ENCODE measurements around the gene GABPB2.

Gene GABPB2

DNA sequence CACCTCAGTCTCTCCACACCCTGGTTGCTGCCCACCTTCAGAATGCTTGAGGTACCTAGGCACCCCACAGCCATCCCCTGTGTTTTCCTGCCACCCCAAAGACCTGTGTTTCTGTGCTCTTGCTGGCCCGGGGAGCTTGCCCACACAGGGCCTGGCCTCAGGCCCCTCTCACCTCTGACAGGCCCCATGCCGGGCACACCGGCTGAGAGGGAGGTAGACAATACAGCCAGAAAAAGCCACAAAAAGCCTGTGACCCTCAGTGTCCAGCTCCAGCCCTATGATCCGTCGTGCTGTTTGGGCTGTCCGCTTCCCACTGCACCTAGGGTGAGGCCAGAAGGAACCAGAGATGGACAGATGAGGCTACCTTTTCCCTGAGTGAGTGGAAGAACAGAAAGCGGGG is 64.4 kb downstream of the GABPB2 start:
- no peak for FAIRE-seq

DNA sequence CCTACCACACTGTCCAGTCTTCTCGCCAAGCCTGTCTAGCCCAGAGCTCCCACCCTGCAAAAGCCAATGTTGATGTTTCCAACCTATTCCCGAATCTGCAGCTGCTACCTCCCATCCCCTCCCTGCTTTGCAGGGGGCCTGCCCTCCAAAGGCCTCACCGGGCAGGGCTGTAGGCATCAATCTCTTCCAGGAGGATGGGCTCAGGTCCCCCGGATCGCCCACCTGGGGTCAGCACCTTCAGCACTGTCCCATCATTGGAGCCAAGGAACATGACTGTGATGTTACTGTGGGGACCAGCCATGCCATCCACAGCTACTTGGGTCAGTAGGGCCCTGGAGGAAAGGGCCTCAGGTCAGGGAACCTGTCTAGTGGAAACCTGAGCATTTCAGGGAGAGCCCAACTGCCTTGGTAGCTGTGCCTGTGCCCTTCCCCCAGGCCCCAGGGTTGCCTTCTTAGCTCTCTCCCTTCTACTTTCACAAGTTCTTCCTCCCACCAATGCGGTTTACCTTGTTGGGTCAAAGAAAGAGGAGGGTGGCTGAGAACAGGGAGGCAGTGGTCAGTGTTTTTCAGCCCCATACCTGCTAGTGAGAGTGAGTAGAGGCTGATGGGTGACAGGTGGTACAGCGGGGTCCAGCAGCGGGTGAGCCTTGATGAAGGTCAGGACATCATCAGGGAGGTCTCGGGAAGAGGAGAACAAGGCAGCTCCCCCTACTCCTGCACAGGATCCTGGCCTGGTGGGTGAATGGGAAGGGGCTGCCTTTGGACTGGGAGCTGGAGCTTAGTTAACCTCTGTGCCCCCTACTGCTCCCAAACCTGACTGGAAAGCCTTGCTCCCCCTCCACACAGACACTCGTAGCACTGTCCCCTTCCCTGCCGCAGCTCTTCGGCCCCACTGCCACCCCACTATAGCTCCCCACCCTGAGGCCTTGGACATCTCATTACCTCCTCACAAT is 65.1 kb downstream of the GABPB2 start:
- FAIRE-seq = no peak

DNA sequence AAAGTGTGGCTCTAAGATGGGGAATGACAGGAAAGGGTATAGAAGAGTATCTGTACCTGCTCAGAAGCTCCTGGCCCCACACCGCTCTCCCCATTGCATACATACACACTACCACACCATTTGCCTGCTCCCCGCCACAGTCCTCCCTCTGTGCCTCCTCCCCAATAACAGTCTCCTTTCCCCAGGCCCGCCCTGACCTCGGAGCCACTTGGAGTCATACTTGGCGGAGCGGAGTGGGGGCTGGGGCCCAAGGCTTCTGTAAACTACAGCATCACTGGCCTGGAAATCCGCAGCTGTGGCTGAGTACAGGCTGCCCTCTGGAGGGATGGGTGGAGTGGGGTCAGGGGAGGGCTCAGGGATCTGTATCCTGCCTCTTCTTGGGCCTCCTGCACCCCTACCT is 67.2 kb downstream of the GABPB2 start:
- no peak for FAIRE-seq

DNA sequence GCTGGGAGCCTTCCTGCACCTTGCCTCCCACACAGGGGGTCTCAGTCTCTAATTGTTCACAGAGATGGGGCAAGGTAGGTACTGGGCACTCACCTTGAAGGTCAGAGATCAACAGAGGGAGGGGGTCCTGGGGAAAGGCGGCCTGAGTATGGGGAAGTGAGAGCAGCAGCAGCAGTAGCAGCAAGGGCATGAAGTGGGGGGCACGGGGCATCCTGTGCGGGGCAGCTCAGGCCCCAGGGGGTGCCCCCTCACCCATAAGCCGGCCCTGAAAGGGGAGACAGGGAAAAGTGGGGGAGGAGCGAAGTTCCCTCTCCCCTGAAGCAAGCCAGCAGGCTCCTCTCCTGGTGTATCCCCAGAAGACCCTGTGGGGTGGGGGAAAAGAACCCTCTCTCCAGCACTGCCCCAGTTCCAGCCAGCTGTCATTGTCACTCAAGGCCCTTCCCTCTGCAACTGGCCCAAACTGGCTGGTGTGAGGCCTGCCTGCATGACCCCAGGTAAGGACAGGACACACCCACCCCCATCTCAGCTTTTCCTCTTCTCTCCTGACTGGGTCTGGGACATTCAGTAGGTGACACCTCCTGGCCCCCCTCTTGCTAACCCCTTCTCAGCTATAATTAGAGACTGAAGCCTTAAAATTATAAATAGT is 72.0 kb downstream of the GABPB2 start:
- FAIRE-seq = no peak

DNA sequence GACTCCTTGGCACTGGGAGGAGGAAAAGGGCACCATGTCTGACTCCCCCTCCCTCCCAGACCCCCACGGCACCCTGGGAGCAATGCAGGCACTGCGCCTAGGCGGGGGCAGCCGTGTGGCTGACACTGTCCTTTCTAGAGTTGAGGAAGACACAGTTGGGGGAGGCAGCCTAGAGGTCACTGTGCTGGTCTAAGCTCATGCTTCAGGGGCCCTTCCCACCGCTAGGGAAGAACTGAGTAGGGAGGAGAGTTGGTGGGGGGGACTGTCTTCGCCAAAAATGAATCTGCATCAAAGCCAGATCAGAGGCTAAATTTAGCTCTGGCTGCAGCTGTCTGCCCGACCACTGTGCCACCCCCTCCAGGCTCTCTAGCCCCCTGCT is 72.5 kb downstream of the GABPB2 start:
- no peak for FAIRE-seq

DNA sequence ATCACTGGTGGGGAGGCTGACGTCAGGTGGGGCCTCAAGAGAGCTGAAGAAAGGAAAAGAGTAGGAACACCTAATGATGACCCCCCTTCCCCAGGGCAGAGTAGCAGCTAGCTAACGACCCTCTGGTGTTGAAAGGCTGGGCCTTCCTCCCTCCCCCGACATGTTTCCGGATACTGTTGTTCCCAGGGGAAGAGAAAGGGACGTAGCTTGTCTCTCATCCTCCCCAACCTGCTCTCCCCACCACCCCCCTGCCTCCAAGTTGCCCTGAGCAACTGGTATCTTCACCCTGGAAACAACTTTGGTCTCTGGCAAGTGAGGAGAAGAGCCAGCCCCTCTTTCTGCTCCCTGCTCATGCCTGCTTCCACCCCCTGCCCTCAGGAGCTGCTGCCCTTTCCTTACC is 73.4 kb downstream of the GABPB2 start:
- no peak for FAIRE-seq

DNA sequence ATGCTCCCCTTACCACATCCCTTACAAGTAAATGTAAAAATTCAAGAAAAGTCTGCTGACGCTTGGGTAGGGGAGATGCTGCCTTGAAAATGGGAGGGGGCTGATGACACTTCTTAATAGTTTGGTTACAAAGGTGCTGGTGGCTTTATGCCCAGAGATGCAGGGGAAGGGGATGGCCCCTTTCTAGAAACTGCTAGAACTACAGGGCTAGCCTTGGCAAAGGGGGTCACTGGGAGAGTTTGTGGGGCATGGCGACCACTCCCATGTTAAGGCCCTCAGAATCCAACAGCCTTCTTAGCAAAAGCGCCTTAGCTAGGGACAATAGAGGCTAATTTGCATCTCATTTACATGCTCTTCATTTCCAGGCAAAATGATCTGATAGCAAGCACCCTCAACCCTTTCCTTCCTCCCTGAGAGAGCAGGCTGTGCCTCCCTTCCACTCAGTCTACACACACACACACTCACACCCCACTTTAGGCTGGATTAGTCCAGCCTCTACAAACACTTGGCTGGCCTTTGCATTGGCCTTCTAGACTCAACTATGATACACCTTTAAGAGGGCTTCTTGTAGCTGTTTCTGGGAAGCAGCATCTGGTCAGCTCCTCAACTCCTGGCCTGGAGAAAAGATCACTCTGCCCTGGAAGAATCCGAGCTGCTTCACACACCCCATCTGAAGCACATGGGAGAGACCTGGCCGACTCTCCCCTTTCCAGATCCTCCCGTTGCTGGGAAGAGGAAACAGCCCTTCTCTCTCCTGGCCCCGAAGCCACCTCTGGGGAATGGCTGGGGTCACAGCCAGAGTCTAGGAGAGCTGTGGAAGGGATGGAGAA is 74.1 kb downstream of the GABPB2 start:
- no peak for FAIRE-seq

DNA sequence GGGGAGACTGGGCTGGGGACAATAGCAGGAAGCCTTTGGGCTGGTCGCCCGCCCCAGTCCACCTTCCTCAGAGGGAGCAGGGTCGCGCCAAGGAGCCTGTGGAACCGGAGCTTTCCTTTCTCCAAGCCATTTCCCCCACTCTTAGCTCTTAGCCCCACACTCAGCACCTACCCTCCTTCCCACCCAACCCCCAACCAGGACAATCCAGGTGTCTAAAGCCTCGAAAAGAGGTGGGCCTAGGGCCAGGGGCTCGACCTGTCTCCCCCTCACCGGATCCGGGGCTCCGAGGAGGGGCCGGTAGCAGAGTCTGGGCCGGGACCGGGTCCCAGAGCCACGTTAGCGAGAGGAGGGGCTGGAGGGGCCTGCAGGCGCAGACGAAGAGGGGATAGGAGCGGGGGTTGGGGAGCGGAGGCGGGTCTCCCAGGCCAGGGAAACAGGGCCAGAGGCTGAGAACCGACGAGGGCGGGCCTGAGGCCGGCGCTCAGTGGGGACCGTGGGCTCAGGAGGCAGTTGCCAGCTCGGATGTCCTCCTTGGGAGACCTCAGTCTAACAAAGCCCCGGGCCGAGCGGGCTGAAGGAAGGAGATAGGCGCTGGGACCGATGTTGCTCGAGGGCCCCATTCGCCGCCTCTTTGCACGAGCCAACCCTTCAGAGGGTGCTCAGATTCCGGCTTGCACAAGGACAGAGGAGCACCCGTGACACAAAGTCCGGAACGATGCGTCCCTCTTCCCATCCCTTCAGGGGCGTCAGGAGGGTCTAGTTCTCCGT is 74.9 kb downstream of the GABPB2 start:
- FAIRE-seq = no peak

DNA sequence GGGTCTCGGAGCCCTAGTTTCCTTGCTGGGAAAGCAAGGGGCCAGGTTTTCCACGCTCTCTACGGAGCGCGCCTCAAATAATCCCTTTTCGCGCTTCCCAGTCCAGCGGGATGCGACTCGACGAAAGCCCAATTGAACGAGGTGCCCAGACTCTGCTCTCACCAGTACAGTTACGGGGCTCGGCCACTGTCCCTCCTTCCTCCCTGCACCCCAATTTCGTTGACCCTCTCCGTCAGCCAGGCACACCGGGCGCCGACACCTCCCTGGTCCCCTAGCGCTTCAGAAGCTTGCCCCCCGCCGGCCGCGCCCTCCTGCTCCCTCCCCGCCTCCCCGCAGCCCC is 75.5 kb downstream of the GABPB2 start:
- no peak for FAIRE-seq

DNA sequence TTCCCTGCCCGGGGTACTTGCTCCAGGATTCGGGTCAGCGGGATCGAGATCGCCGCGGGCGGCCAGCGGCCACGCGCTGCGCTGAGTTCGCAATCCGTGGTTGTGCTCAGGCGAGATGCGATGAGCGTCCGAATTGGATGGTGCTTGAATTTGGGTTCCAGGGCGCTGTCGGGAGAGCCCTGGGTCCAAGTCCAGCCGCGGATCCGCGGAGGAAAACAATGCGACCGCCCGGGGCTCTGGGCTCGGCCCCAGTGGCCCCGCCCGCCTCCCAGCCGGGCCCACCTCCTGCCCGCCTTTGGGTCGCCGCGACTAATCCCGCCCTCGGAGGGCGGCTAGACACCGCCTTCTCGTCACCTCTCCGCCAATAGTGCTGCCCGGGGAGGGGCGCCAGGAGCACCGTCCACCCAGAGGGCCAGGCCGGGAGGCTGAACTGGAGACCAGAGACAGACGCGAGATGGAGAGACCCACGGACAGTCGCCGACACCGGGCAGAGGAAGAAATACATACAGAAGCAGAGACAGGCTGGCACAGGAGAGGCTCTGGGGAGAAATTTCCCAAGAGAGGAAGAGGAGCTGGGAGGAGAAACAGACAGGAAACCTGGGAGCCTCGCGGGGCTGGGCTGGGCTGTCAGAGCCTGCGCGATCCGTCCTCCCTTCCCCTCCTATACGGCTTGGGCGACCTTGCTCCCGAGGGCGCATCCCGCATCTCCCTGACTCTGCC is 76.0 kb downstream of the GABPB2 start, which contains the start of gene SEMA6C:
TSS of gene SEMA6C (minus strand) at position 220 of the 720 bp plus-strand sequence. CDS start 4,010 bp downstream, outside the sequence.
- FAIRE-seq = peak; percentile 36

DNA sequence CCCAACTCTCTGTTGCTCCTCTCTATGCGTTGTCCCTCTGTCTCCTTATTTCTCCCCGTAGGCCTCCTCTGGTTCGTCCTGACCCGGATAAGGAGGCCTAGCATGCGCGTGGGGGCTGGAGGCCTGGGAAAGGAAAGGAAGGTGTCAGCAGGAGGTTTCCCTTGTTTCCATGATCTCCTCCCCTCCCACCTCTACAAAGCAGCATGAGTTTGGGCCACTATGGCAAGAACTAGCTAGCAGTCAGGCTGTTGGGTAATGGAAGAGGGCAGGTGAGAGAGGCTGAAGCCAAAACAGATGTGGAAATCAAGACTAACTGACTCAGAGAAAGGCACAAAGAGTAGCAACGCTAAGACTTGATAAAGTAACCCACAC is 76.6 kb downstream of the GABPB2 start:
- no peak for FAIRE-seq

DNA sequence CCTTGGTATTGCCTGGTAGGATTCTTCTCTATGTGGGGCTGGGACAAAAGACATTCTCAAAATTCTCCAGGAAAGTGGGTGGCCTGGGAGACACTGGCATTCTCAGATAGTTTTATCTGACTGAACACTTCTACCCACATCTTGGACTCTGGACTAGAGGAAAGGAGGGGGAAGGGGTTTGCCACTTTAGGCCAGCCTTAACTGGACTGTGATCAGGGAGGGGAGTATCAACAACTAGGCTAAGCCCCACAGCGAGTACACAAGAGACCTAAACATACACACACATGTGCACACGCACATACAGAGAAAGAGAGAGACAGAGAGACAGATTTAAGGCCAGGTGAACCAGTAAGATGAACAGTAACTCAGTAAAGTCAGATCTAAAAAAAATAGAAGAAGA is 77.1 kb downstream of the GABPB2 start:
- FAIRE-seq = no peak

DNA sequence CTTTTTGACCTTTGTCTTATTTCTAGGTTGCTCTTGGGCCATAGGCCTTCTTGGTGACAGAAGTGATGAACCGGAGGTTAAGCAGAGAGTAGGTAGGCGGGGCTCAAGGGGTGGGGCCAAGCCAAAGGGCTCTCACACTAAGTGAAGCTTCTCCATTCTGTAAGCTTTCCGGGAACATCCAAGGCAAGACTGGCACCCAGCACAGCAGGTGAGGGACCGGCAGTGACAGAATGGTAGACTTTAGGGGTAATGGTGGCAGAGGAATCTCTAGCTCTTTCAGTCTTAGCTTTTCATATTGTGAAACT is 85.9 kb downstream of the GABPB2 start, which contains the start of gene TNFAIP8L2:
TSS of gene TNFAIP8L2 (plus strand) at position 135 of the 305 bp plus-strand sequence. CDS start 2,049 bp downstream, outside the sequence.
- FAIRE-seq = no peak

DNA sequence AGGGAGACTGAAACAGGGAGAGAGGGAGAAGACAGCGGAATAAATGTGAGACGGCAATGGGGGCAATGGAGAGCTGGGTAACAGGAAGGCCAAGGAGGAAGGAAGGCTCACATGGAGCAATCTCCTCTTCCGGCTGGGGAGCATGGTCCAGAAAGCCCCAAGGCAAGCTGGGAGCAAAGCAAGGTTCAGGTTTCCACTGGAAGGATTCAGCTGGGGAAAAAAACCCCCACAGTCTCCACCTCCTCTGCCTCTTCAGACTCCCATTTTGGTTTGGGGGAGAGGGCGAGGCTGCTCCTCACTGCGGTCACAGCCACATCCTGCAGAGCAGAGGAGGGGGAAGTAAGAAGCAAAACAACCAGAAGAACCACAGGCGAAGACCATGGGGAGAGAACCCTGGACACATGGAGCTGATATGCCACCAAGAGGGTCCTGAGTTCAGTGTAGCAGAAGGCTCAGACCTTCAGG is 86.5 kb downstream of the GABPB2 start:
- FAIRE-seq = no peak

DNA sequence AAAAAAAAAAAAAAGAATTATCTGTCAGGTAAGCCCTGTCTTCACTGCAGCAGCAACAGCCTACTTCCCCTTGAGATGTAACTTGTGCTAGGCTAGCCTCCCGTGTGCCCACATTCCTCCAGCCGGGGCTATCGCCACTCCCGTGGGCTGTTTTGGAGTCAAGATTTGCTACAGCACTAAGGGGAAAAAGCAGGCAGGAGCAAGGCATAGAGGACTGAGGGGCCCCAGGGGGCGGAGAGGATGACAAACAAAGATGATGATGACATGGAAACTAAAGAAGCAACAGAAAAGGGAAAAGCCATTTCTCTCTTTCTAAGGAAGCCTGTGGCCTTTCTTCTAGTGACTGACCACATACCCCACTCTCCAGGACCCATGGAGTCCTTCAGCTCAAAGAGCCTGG is 87.8 kb downstream of the GABPB2 start:
- no peak for FAIRE-seq

DNA sequence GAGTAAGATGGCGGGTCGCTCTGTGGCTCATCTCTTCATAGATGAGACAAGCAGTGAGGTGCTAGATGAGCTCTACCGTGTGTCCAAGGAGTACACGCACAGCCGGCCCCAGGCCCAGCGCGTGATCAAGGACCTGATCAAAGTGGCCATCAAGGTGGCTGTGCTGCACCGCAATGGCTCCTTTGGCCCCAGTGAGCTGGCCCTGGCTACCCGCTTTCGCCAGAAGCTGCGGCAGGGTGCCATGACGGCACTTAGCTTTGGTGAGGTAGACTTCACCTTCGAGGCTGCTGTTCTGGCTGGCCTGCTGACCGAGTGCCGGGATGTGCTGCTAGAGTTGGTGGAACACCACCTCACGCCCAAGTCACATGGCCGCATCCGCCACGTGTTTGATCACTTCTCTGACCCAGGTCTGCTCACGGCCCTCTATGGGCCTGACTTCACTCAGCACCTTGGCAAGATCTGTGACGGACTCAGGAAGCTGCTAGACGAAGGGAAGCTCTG is 88.2 kb downstream of the GABPB2 start:
- FAIRE-seq = no peak

DNA sequence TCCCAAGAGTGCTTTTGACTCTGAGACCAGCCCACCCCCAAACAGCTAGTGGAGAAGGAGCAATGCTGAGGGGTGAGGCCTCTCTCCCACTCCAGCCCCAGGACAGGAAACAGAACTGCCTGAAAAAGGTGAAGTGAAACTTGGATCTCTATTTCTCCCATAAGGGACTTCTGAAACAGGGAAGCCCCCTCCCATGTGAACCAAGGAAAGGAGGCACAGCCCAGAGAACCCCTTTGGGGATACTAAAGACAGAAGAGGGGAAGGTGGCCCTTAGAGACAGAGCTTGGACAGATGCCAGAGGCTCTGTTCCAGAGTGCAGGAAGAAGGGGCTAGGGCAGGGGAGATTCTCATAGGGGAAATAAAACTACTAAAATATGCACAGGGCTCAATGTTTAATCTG is 88.8 kb downstream of the GABPB2 start:
- no peak for FAIRE-seq

DNA sequence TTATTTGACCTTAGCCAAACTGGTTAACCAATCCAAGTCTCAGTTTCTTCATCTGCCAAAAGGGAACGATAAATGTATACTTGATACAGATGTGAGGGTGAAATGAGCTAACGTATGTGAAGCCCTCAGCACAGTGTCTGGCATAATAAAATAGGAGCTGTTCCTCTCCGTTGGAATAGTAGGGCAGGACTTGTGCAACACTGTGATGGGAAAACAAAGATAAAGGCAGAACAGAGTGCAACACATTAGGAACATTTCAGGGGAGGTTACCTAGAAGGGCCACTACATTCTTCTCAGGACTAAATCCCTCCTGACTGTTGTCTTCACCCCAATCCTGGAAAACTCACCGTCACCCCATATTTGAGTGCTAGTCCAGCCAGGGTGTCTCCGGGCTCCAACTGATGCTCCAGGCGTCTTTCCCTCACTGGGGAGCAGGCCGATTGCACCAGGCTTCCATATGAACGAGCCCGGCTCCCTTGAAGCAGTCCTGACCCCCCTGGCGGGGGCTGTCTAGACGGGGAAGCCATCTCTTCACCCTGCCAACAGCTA is 94.2 kb downstream of the GABPB2 start:
- FAIRE-seq = no peak

DNA sequence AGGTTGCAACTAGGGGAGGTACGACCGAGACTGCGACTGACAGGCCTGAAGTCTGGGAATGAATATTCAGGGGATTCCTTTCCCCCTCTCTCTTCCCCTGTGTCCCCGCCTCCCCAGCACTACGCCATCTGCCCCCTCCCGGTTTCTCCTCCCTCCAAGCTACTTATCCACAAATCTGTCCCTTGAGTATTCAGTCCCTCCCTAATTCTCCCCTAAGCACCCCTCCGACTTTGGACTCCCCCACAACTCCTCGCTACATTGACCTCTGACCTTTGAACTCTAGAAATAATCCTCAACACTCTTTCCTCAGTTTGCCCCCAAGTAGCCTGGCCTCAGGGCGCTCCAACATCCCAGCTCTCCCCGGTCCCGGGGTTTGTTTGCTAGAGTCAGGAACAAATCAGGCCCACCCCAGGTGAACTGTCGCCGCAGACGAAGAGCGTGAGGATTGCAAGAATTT is 94.7 kb downstream of the GABPB2 start:
- peak; percentile 3 for FAIRE-seq

DNA sequence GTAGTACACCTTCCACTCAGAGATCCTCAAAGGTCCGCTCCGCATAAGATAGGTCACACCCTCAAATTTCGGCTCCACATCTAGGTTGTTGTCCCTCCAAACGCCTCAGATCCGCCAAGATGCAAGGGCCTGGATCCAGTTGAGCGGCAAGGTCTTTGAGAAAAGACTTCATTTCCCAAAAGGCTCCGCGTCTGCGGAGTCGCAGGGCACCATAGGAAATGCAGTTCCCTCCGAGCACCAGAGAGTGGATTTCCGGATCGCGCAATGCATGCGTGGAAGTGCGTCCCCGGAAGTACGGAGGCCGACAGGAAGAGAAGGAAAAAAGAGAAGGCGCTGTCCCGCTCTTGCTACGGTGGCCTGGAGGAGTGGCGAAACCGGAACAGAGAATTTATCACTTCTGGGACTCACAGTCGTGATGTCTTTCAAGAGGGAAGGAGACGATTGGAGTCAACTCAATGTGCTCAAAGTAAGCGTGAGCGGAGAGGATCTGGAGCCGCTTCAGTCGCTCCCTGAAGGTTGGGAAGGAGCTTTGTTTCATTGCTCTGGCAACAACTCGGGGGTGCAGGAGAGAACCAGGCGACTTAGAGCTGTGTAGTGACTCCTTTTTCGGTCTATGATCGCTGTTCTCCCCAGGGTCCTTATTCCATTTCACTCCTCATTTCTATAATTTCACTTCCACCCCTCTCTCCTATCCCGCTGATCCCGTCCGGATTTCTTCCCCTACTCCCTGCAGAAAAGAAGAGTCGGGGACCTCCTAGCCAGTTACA is 95.4 kb downstream of the GABPB2 start, which contains the start of the genes LYSMD1 and SCNM1:
TSS of gene LYSMD1 (minus strand) at position 165 of the 767 bp plus-strand sequence. CDS start 644 bp downstream, outside the sequence.
TSS of gene SCNM1 (plus strand) at position 407 of the 767 bp plus-strand sequence. CDS start at position 416, 9 bp downstream.
- peak; percentile 97 for FAIRE-seq

Measured in G401.6 (cell line).